HG02763 (cell line): ENCODE data around the gene RGPD8.
"Not testable (repeated sequence)": the region's sequence is repeated elsewhere in the genome, so short reads cannot be mapped to it uniquely, and the experiment has no call there.

Experiments used
- ATAC-seq: cut with Tn5 transposase; IDR thresholded peaks from one replicate; pipeline ENCODE4 v1.9.1; 2021; ENCODE audit warnings: mild to moderate bottlenecking, moderate library complexity; ENCODE audit not compliant: unreplicated experiment

The RGPD8 gene

GRCh38 chr2:112435716-112436431, 2.4 kb upstream of the RGPD8 start:
- not testable (repeated sequence) for ATAC-seq

- ATAC-seq = not testable (repeated sequence)
Observed at GRCh38 chr2:112434890-112435715, 1.7 kb upstream of the RGPD8 start.

GRCh38 chr2:112433932-112434730, 686 bp upstream of the RGPD8 start:
- ATAC-seq = no peak

GRCh38 chr2:112432735-112433479, 538 bp downstream of the RGPD8 start:
- peak; percentile 39 for ATAC-seq

- not testable (repeated sequence) for ATAC-seq
Observed at GRCh38 chr2:112432390-112432734, 1.1 kb downstream of the RGPD8 start.

GRCh38 chr2:112431587-112432295, 1.7 kb downstream of the RGPD8 start:
- not testable (repeated sequence) for ATAC-seq

- ATAC-seq = not testable (repeated sequence)
Observed at GRCh38 chr2:112424553-112424952, 8.9 kb downstream of the RGPD8 start.

GRCh38 chr2:112416860-112417259, 16.6 kb downstream of the RGPD8 start:
- not testable (repeated sequence) for ATAC-seq

- not testable (repeated sequence) for ATAC-seq
Observed at GRCh38 chr2:112360055-112360454, 73.4 kb downstream of the RGPD8 start.

GRCh38 chr2:112354335-112354734, 79.1 kb downstream of the RGPD8 start:
- ATAC-seq = not testable (repeated sequence)

- not testable (repeated sequence) for ATAC-seq
Observed at GRCh38 chr2:112352809-112353603, 80.4 kb downstream of the RGPD8 start.

GRCh38 chr2:112352292-112352691, 81.2 kb downstream of the RGPD8 start:
- not testable (repeated sequence) for ATAC-seq

GRCh38 chr2:112345030-112346027, 88.1 kb downstream of the RGPD8 start:
- no peak for ATAC-seq

- no peak for ATAC-seq
Observed at GRCh38 chr2:112343827-112344585, 89.4 kb downstream of the RGPD8 start.

GRCh38 chr2:112342067-112342550, 91.3 kb downstream of the RGPD8 start:
- ATAC-seq = no peak

- no peak for ATAC-seq
Observed at GRCh38 chr2:112340475-112341267, 92.8 kb downstream of the RGPD8 start.
